ENCODE measurements around the gene ACKR3.

ACKR3 gene

GRCh38 chr2:236619910-236620612 is 50.4 kb downstream of the ACKR3 start:
- POLR2A ChIA-PET: interaction anchor here (0.8 kb wide), 1 partner anchor 18 kb away, joined by 3 read pairs; no protein-coding TSS in a partner anchor
- DNase-seq: no peak
- peaks cover 0 to 16% (median 0%) of the 10 kb centered on the region in 5 experiments for H3K27me3 ChIP-seq (replicated peaks in 2 of 5; ENCODE audit: control insufficient read depth in 4 of 5, insufficient read depth in 5 of 5, low read length in 4 of 5)
- H3K36me3 ChIP-seq (ENCODE audit: control insufficient read depth in 4 of 4, insufficient read depth in 4 of 4, low read length in 3 of 4): no peaks in the 10 kb centered on the region
- no peak overlapping the region for H3K4me3 ChIP-seq (ENCODE audit: control insufficient read depth in 1 of 7, extremely low read depth in 1 of 7, insufficient read depth in 4 of 7, low read depth in 2 of 7, low read length in 6 of 7)
- no peak overlapping the region for H3K27ac ChIP-seq (ENCODE audit: insufficient read depth in 1 of 2, low read depth in 1 of 2, low read length in 2 of 2, poor library complexity in 1 of 2, severe bottlenecking in 2 of 2)
- WGBS (ENCODE audit: insufficient coverage): 91% methylated on average over 5 of the region's 5 CpGs
- no peaks in the 10 kb centered on the region for H3K9me3 ChIP-seq (ENCODE audit: control extremely low read depth in 1 of 5, control insufficient read depth in 4 of 5, insufficient read depth in 2 of 5, low read depth in 1 of 5, low read length in 4 of 5)
- H3K4me1 ChIP-seq (ENCODE audit: control extremely low read depth in 1 of 4, control insufficient read depth in 4 of 4, insufficient read depth in 4 of 4, low read length in 3 of 4): no peaks in the 10 kb centered on the region
- CTCF ChIA-PET: no interaction called here

DNA sequence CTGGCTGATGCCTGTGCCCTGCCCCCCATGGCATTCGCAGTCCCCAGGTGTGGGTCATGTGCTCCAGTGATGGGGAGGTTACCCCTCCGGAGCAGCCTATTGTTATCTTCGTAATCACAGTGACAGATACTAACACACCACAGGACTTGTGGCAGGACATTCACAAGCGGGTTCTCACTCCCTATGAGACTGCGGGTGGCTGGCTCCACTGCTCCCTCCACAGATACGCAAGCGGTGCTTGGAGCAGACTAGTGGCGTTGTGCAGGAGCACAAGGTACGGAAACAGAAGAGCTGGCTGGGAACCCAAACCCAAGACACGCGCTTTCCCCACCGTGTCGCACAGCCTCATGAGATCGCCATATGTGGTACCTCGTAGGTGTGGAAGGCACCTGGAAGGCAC is 52.2 kb downstream of the ACKR3 start:
- Histone ChIP-seq H3K9me3 (ENCODE audit: control extremely low read depth in 1 of 5, control insufficient read depth in 4 of 5, insufficient read depth in 2 of 5, low read depth in 1 of 5, low read length in 4 of 5) (no peaks in the 10 kb centered on the region), H3K36me3 (ENCODE audit: control insufficient read depth in 4 of 4, insufficient read depth in 4 of 4, low read length in 3 of 4) (no peaks in the 10 kb centered on the region), H3K27me3 (replicated peaks in 2 of 5; ENCODE audit: control insufficient read depth in 4 of 5, insufficient read depth in 5 of 5, low read length in 4 of 5) (peaks cover 0 to 16% (median 0%) of the 10 kb centered on the region in 5 experiments), H3K4me1 (ENCODE audit: control extremely low read depth in 1 of 4, control insufficient read depth in 4 of 4, insufficient read depth in 4 of 4, low read length in 3 of 4) (no peaks in the 10 kb centered on the region), H3K27ac (ENCODE audit: insufficient read depth in 1 of 2, low read depth in 1 of 2, low read length in 2 of 2, poor library complexity in 1 of 2, severe bottlenecking in 2 of 2) (no peak overlapping the region), H3K4me3 (ENCODE audit: control insufficient read depth in 1 of 7, extremely low read depth in 1 of 7, insufficient read depth in 4 of 7, low read depth in 2 of 7, low read length in 6 of 7) (no peak overlapping the region)
- 95% methylated on average over 15 of the region's 15 CpGs for WGBS (ENCODE audit: insufficient coverage)
- ChIA-PET POLR2A (no interaction called here), CTCF (no interaction called here)
- no peak for DNase-seq

DNA sequence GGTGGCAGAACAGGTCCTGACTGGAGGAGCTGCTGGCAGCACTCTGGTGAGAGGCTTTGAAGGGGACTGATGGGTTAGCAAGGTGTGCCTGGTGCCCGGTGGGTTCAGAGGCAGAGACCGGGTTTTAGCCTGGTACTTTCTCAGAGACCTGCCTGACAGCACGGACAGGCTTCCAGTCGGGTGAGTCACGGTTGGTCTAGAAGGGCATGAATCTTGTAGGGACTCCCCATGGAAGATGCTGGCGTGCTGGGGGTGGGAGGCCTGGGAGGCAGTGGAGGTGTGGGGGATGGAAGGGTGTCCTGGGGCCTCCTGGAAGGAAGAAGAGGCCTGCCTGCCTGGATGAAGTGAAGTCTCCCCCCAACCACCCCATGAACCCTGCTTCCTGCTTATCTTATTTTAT is 52.6 kb downstream of the ACKR3 start:
- no peaks in the 10 kb centered on the region for H3K4me1 ChIP-seq (ENCODE audit: control extremely low read depth in 1 of 4, control insufficient read depth in 4 of 4, insufficient read depth in 4 of 4, low read length in 3 of 4)
- peaks cover 0 to 16% (median 0%) of the 10 kb centered on the region in 5 experiments for H3K27me3 ChIP-seq (replicated peaks in 2 of 5; ENCODE audit: control insufficient read depth in 4 of 5, insufficient read depth in 5 of 5, low read length in 4 of 5)
- POLR2A ChIA-PET: no interaction called here
- no peak overlapping the region for H3K27ac ChIP-seq (ENCODE audit: insufficient read depth in 1 of 2, low read depth in 1 of 2, low read length in 2 of 2, poor library complexity in 1 of 2, severe bottlenecking in 2 of 2)
- WGBS (ENCODE audit: insufficient coverage): 100% methylated on average over 4 of the region's 6 CpGs
- no peaks in the 10 kb centered on the region for H3K36me3 ChIP-seq (ENCODE audit: control insufficient read depth in 4 of 4, insufficient read depth in 4 of 4, low read length in 3 of 4)
- no peaks in the 10 kb centered on the region for H3K9me3 ChIP-seq (ENCODE audit: control extremely low read depth in 1 of 5, control insufficient read depth in 4 of 5, insufficient read depth in 2 of 5, low read depth in 1 of 5, low read length in 4 of 5)
- no peak for DNase-seq
- H3K4me3 ChIP-seq (ENCODE audit: control insufficient read depth in 1 of 7, extremely low read depth in 1 of 7, insufficient read depth in 4 of 7, low read depth in 2 of 7, low read length in 6 of 7): no peak overlapping the region
- CTCF ChIA-PET: no interaction called here

- 93% methylated on average over 8 of the region's 9 CpGs for WGBS (ENCODE audit: insufficient coverage)
- H3K27ac ChIP-seq (ENCODE audit: insufficient read depth in 1 of 2, low read depth in 1 of 2, low read length in 2 of 2, poor library complexity in 1 of 2, severe bottlenecking in 2 of 2): no peak overlapping the region
- DNase-seq: no peak
- ChIA-PET CTCF (no interaction called here), POLR2A (no interaction called here)
- no peaks in the 10 kb centered on the region for H3K9me3 ChIP-seq (ENCODE audit: control extremely low read depth in 1 of 5, control insufficient read depth in 4 of 5, insufficient read depth in 2 of 5, low read depth in 1 of 5, low read length in 4 of 5)
- peaks cover 0 to 16% (median 0%) of the 10 kb centered on the region in 5 experiments for H3K27me3 ChIP-seq (replicated peaks in 2 of 5; ENCODE audit: control insufficient read depth in 4 of 5, insufficient read depth in 5 of 5, low read length in 4 of 5)
- H3K4me1 ChIP-seq (ENCODE audit: control extremely low read depth in 1 of 4, control insufficient read depth in 4 of 4, insufficient read depth in 4 of 4, low read length in 3 of 4): no peaks in the 10 kb centered on the region
- no peaks in the 10 kb centered on the region for H3K36me3 ChIP-seq (ENCODE audit: control insufficient read depth in 4 of 4, insufficient read depth in 4 of 4, low read length in 3 of 4)
- no peak overlapping the region for H3K4me3 ChIP-seq (ENCODE audit: control insufficient read depth in 1 of 7, extremely low read depth in 1 of 7, insufficient read depth in 4 of 7, low read depth in 2 of 7, low read length in 6 of 7)
These were observed 53.0 kb downstream of the ACKR3 start for GRCh38 chr2:236622660-236623059.

GRCh38 chr2:236623816-236624215 is 54.2 kb downstream of the ACKR3 start:
- WGBS (ENCODE audit: insufficient coverage): 96% methylated on average over 9 of the region's 10 CpGs
- DNase-seq: no peak
- H3K27me3 ChIP-seq (replicated peaks in 2 of 5; ENCODE audit: control insufficient read depth in 4 of 5, insufficient read depth in 5 of 5, low read length in 4 of 5): peaks cover 0 to 14% (median 0%) of the 10 kb centered on the region in 5 experiments
- no peaks in the 10 kb centered on the region for H3K9me3 ChIP-seq (ENCODE audit: control extremely low read depth in 1 of 5, control insufficient read depth in 4 of 5, insufficient read depth in 2 of 5, low read depth in 1 of 5, low read length in 4 of 5)
- CTCF ChIA-PET: no interaction called here
- no peak overlapping the region for H3K27ac ChIP-seq (ENCODE audit: insufficient read depth in 1 of 2, low read depth in 1 of 2, low read length in 2 of 2, poor library complexity in 1 of 2, severe bottlenecking in 2 of 2)
- no peaks in the 10 kb centered on the region for H3K36me3 ChIP-seq (ENCODE audit: control insufficient read depth in 4 of 4, insufficient read depth in 4 of 4, low read length in 3 of 4)
- H3K4me3 ChIP-seq (ENCODE audit: control insufficient read depth in 1 of 7, extremely low read depth in 1 of 7, insufficient read depth in 4 of 7, low read depth in 2 of 7, low read length in 6 of 7): no peak overlapping the region
- no peaks in the 10 kb centered on the region for H3K4me1 ChIP-seq (ENCODE audit: control extremely low read depth in 1 of 4, control insufficient read depth in 4 of 4, insufficient read depth in 4 of 4, low read length in 3 of 4)
- POLR2A ChIA-PET: no interaction called here

- Histone ChIP-seq H3K27ac (ENCODE audit: insufficient read depth in 1 of 2, low read depth in 1 of 2, low read length in 2 of 2, poor library complexity in 1 of 2, severe bottlenecking in 2 of 2) (no peak overlapping the region), H3K4me1 (ENCODE audit: control extremely low read depth in 1 of 4, control insufficient read depth in 4 of 4, insufficient read depth in 4 of 4, low read length in 3 of 4) (no peaks in the 10 kb centered on the region), H3K4me3 (ENCODE audit: control insufficient read depth in 1 of 7, extremely low read depth in 1 of 7, insufficient read depth in 4 of 7, low read depth in 2 of 7, low read length in 6 of 7) (no peak overlapping the region), H3K36me3 (ENCODE audit: control insufficient read depth in 4 of 4, insufficient read depth in 4 of 4, low read length in 3 of 4) (no peaks in the 10 kb centered on the region), H3K9me3 (ENCODE audit: control extremely low read depth in 1 of 5, control insufficient read depth in 4 of 5, insufficient read depth in 2 of 5, low read depth in 1 of 5, low read length in 4 of 5) (no peaks in the 10 kb centered on the region), H3K27me3 (replicated peaks in 2 of 5; ENCODE audit: control insufficient read depth in 4 of 5, insufficient read depth in 5 of 5, low read length in 4 of 5) (peaks cover 0 to 14% (median 0%) of the 10 kb centered on the region in 5 experiments)
- POLR2A ChIA-PET: no interaction called here
- CTCF ChIA-PET: no interaction called here
- WGBS (ENCODE audit: insufficient coverage): 96% methylated on average over 8 of the region's 10 CpGs
- DNase-seq: no peak
These were observed 55.6 kb downstream of the ACKR3 start for GRCh38 chr2:236625156-236625690.

DNA sequence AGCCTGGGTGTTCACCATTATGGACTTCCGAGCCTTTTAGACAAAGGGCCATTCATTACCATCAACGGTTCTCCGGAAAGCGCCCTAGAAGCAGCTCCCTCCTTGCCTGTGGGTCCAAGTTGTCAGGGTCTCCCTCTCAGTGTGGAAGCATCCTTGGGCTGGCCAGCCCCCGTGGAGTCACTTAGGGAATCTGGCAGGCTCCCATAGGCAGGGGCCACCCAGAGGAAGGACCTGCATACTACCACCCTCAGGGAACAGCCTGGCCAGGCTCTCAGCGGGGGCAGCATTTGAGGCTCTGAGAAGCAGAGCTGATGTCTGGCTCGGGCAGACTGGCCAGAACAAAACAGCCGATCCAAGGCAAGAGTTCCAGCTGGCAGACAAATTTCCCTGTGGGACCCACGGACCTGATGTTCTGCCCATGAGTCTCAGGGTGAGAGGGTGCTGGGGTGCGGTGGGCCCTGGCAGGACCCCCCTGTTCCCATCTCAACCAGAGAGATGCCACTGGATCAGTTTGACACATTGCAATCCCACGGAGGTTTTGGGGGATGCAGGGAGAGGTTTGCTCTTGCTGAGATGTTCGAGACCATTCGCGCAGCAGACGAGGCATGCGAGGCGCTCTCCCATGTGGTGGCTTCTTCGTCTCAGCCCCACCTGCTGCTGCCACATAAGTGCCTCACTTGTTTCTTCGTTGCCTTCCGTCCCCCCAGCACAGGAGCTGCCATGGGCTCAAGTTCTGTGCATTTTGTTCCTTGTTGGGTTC is 56.9 kb downstream of the ACKR3 start:
- Histone ChIP-seq H3K27ac (ENCODE audit: insufficient read depth in 1 of 2, low read depth in 1 of 2, low read length in 2 of 2, poor library complexity in 1 of 2, severe bottlenecking in 2 of 2) (no peak overlapping the region), H3K4me1 (ENCODE audit: control extremely low read depth in 1 of 4, control insufficient read depth in 4 of 4, insufficient read depth in 4 of 4, low read length in 3 of 4) (no peaks in the 10 kb centered on the region), H3K27me3 (replicated peaks in 2 of 5; ENCODE audit: control insufficient read depth in 4 of 5, insufficient read depth in 5 of 5, low read length in 4 of 5) (peaks cover 0 to 7% (median 0%) of the 10 kb centered on the region in 5 experiments), H3K36me3 (ENCODE audit: control insufficient read depth in 4 of 4, insufficient read depth in 4 of 4, low read length in 3 of 4) (no peaks in the 10 kb centered on the region), H3K9me3 (ENCODE audit: control extremely low read depth in 1 of 5, control insufficient read depth in 4 of 5, insufficient read depth in 2 of 5, low read depth in 1 of 5, low read length in 4 of 5) (no peaks in the 10 kb centered on the region), H3K4me3 (ENCODE audit: control insufficient read depth in 1 of 7, extremely low read depth in 1 of 7, insufficient read depth in 4 of 7, low read depth in 2 of 7, low read length in 6 of 7) (no peak overlapping the region)
- ChIA-PET CTCF (no interaction called here), POLR2A (no interaction called here)
- 93% methylated on average over 18 of the region's 20 CpGs for WGBS (ENCODE audit: insufficient coverage)
- DNase-seq: no peak

Data from common myeloid progenitor, CD34-positive (primary cell).